Activated CD4-positive, alpha-beta T cell treated with anti-CD3 and anti-CD28 coated beads for 36 hours (primary cell): ENCODE results near the gene EMX2. TPM values are rescaled to one million over a fixed set of nuclear protein-coding genes. Genes with fewer than 3 reads are reported as not detected.

Experiments used
- ATAC-seq: fragments of 200-7000 bp; cut with Tn5 transposase; one replicate; pipeline ENCODE4 v1.10.0; 2021; ENCODE audit warnings: mild to moderate bottlenecking, moderate library complexity
- CTCF ChIA-PET: fragments of 350-600 bp; sonication (Branson Sonifier 250); formaldehyde crosslinking; loops from one replicate; lab custom pipeline; 2021; ENCODE audit warnings: antibody characterized with exemption; lab: Charles Lee
- POLR2A ChIA-PET: fragments of 350-600 bp; sonication (Branson Sonifier 250); formaldehyde crosslinking; loops from one replicate; lab custom pipeline; 2021; ENCODE audit warnings: antibody characterized with exemption, inconsistent platforms; lab: Charles Lee
- DNase-seq: peaks from one replicate; pipeline ENCODE4 v3.0.0-alpha.2; 2020
- H3K27ac Mint-ChIP-seq: one replicate; pipeline ENCODE4 v1.8.0; 2021; ENCODE audit warnings: mixed read lengths
- H3K27me3 Mint-ChIP-seq: one replicate; pipeline ENCODE4 v1.8.0; 2021; ENCODE audit warnings: mixed read lengths
- H3K36me3 Mint-ChIP-seq: one replicate; pipeline ENCODE4 v1.8.0; 2021; ENCODE audit warnings: low read depth, mixed read lengths
- H3K4me1 Mint-ChIP-seq: one replicate; pipeline ENCODE4 v1.8.0; 2021; ENCODE audit warnings: mixed read lengths
- H3K4me3 Mint-ChIP-seq: one replicate; pipeline ENCODE4 v1.8.0; 2021; ENCODE audit warnings: mild to moderate bottlenecking, moderate library complexity, mixed read lengths
- H3K9me3 Mint-ChIP-seq: one replicate; pipeline ENCODE4 v1.8.0; 2021; ENCODE audit warnings: low read depth, mixed read lengths
- intact Hi-C, 2 experiments: fragments of 100-400 bp; cut with DNase I in 1 of 2; cut with micrococcal nuclease in 1 of 2; formaldehyde crosslinking; loops; one replicate each; pipeline versions ENCODE4 v1.14.2 to v1.15.1; 2022 to 2024; cut with DNase I, micrococcal nuclease
- total RNA-seq, 2 experiments: library from RNA; stranded (reverse); gene quantifications; one replicate each; pipeline ENCODE4 v1.2.3, GENCODE V29; 2021

Gene EMX2
- total RNA-seq, 2 experiments from 2014 or later: not detected

GRCh38 chr10:117546020-117546580, 3.6 kb downstream of the EMX2 start:
- ATAC-seq (no peak), DNase-seq (no peak)
- Mint-ChIP-seq H3K9me3 (no peaks in the 10 kb centered on the region), H3K4me1 (peaks cover 31% of the 10 kb centered on the region), H3K27me3 (peaks cover 75% of the 10 kb centered on the region), H3K4me3 (no peak overlapping the region), H3K27ac (no peak overlapping the region), H3K36me3 (no peaks in the 10 kb centered on the region)
- intact Hi-C loops: loop anchor here (2.0 to 10.0 kb wide), 3 partner anchors 13 to 381 kb away; no protein-coding TSS in a partner anchor
- ChIA-PET POLR2A (no interaction called here), CTCF (interaction anchor here (0.7 kb wide), 1 partner anchor 12 kb away, joined by 3 read pairs; no protein-coding TSS in a partner anchor)

GRCh38 chr10:117546581-117547015, 4.1 kb downstream of the EMX2 start:
- H3K36me3 Mint-ChIP-seq: no peaks in the 10 kb centered on the region
- no peaks in the 10 kb centered on the region for H3K9me3 Mint-ChIP-seq
- H3K4me3 Mint-ChIP-seq: no peak overlapping the region
- ChIA-PET POLR2A (no interaction called here), CTCF (interaction anchor here (0.7 to 1.3 kb wide), 3 partner anchors 8 to 43 kb away, joined by 3 to 5 read pairs (median 4); no protein-coding TSS in a partner anchor)
- H3K27ac Mint-ChIP-seq: no peak overlapping the region
- H3K4me1 Mint-ChIP-seq: peaks cover 27% of the 10 kb centered on the region
- intact Hi-C loops: loop anchor here (2.0 to 10.0 kb wide), 3 partner anchors 14 to 382 kb away; no protein-coding TSS in a partner anchor
- no peak for ATAC-seq
- DNase-seq: no peak
- peaks cover 75% of the 10 kb centered on the region for H3K27me3 Mint-ChIP-seq

GRCh38 chr10:117547016-117547715, 4.6 kb downstream of the EMX2 start:
- Mint-ChIP-seq H3K27ac (no peak overlapping the region), H3K4me1 (peaks cover 26% of the 10 kb centered on the region), H3K36me3 (no peaks in the 10 kb centered on the region), H3K9me3 (no peaks in the 10 kb centered on the region), H3K4me3 (no peak overlapping the region), H3K27me3 (peaks cover 76% of the 10 kb centered on the region)
- ChIA-PET POLR2A (no interaction called here), CTCF (interaction anchor here (0.7 to 1.3 kb wide), 3 partner anchors 9 to 44 kb away, joined by 3 to 5 read pairs (median 4); no protein-coding TSS in a partner anchor)
- DNase-seq (no peak), ATAC-seq (no peak)
- intact Hi-C loops: loop anchor here (2.0 to 10.0 kb wide), 3 partner anchors 14 to 382 kb away; no protein-coding TSS in a partner anchor

- intact Hi-C loops: loop anchor here (2.0 to 10.0 kb wide), 3 partner anchors 15 to 383 kb away; no protein-coding TSS in a partner anchor
- POLR2A ChIA-PET: no interaction called here
Observed at GRCh38 chr10:117547716-117548668, 5.4 kb downstream of the EMX2 start.

GRCh38 chr10:117549100-117549585, 6.6 kb downstream of the EMX2 start:
- Mint-ChIP-seq H3K9me3 (no peaks in the 10 kb centered on the region), H3K27me3 (peaks cover 77% of the 10 kb centered on the region), H3K4me3 (no peak overlapping the region), H3K4me1 (peaks cover 24% of the 10 kb centered on the region), H3K27ac (no peak overlapping the region), H3K36me3 (no peaks in the 10 kb centered on the region)
- POLR2A ChIA-PET: no interaction called here
- intact Hi-C loops: loop anchor here (5.0 to 10.0 kb wide), 2 partner anchors 183 to 384 kb away; no protein-coding TSS in a partner anchor
- DNase-seq (no peak), ATAC-seq (no peak)
- CTCF ChIA-PET: no interaction called here

More at GRCh38 chr10:117547716-117548668, 5.4 kb downstream of the EMX2 start:
- Mint-ChIP-seq H3K4me3 (no peak overlapping the region), H3K9me3 (no peaks in the 10 kb centered on the region), H3K36me3 (no peaks in the 10 kb centered on the region), H3K27ac (no peak overlapping the region), H3K27me3 (peaks cover 79% of the 10 kb centered on the region), H3K4me1 (peaks cover 23% of the 10 kb centered on the region)
- ATAC-seq: no peak
- DNase-seq: no peak
- CTCF ChIA-PET: interaction anchor here (1.0 to 1.3 kb wide), 2 partner anchors 10 to 44 kb away, joined by 4 to 5 read pairs; no protein-coding TSS in a partner anchor

GRCh38 chr10:117550076-117550475, 7.5 kb downstream of the EMX2 start:
- ATAC-seq (no peak), DNase-seq (no peak)
- Mint-ChIP-seq H3K36me3 (no peaks in the 10 kb centered on the region), H3K27ac (no peak overlapping the region), H3K27me3 (peaks cover 81% of the 10 kb centered on the region), H3K4me3 (no peak overlapping the region), H3K4me1 (peaks cover 17% of the 10 kb centered on the region), H3K9me3 (no peaks in the 10 kb centered on the region)
- POLR2A ChIA-PET: no interaction called here
- intact Hi-C loops: loop anchor here in 1 of 2 experiments (2.0 to 5.0 kb wide), 2 partner anchors 17 to 413 kb away; partner anchors contain the start of gene VAX1
- CTCF ChIA-PET: interaction anchor here (2.2 kb wide), 1 partner anchor 11 kb away, joined by 6 read pairs; no protein-coding TSS in a partner anchor

GRCh38 chr10:117550599-117551329, 8.2 kb downstream of the EMX2 start:
- ATAC-seq: no peak
- peaks cover 17% of the 10 kb centered on the region for H3K4me1 Mint-ChIP-seq
- H3K4me3 Mint-ChIP-seq: no peak overlapping the region
- no peaks in the 10 kb centered on the region for H3K9me3 Mint-ChIP-seq
- peaks cover 81% of the 10 kb centered on the region for H3K27me3 Mint-ChIP-seq
- intact Hi-C loops: loop anchor here in 1 of 2 experiments (2.0 to 5.0 kb wide), 2 partner anchors 18 to 413 kb away; partner anchors contain the start of gene VAX1
- POLR2A ChIA-PET: no interaction called here
- no peak overlapping the region for H3K27ac Mint-ChIP-seq
- CTCF ChIA-PET: interaction anchor here (2.2 kb wide), 1 partner anchor 12 kb away, joined by 6 read pairs; no protein-coding TSS in a partner anchor
- DNase-seq: no peak
- H3K36me3 Mint-ChIP-seq: no peaks in the 10 kb centered on the region

GRCh38 chr10:117551330-117552155, 9.0 kb downstream of the EMX2 start:
- ChIA-PET CTCF (interaction anchor here (0.6 to 2.2 kb wide), 4 partner anchors 13 to 1997 kb away, joined by 3 to 6 read pairs (median 3); no protein-coding TSS in a partner anchor), POLR2A (no interaction called here)
- peaks cover 12% of the 10 kb centered on the region for H3K4me1 Mint-ChIP-seq
- peaks cover 80% of the 10 kb centered on the region for H3K27me3 Mint-ChIP-seq
- no peak overlapping the region for H3K27ac Mint-ChIP-seq
- intact Hi-C loops: loop anchor here (1.0 to 5.0 kb wide), 3 partner anchors 7 to 414 kb away; partner anchors contain the start of gene VAX1 (in 1 of the 2)
- no peak for DNase-seq
- no peaks in the 10 kb centered on the region for H3K36me3 Mint-ChIP-seq
- no peaks in the 10 kb centered on the region for H3K9me3 Mint-ChIP-seq
- no peak overlapping the region for H3K4me3 Mint-ChIP-seq
- no peak for ATAC-seq

GRCh38 chr10:117552156-117552631, 9.6 kb downstream of the EMX2 start:
- peaks cover 11% of the 10 kb centered on the region for H3K4me1 Mint-ChIP-seq
- H3K4me3 Mint-ChIP-seq: no peak overlapping the region
- ChIA-PET POLR2A (no interaction called here), CTCF (interaction anchor here (0.6 kb wide), 1 partner anchor 386 kb away, joined by 3 read pairs; no protein-coding TSS in a partner anchor)
- H3K9me3 Mint-ChIP-seq: no peaks in the 10 kb centered on the region
- DNase-seq: peak; percentile 18
- ATAC-seq: no peak
- H3K36me3 Mint-ChIP-seq: no peaks in the 10 kb centered on the region
- H3K27ac Mint-ChIP-seq: no peak overlapping the region
- peaks cover 80% of the 10 kb centered on the region for H3K27me3 Mint-ChIP-seq
- intact Hi-C loops: loop anchor here (1.0 to 5.0 kb wide), 2 partner anchors 8 to 415 kb away; partner anchors contain the start of gene VAX1 (in 1 of the 2)
